HG02943 (cell line): ENCODE data around the gene RBM39.
A peak's percentile ranks its signal among the peaks of the same experiment; 100 is the strongest.
"Not testable (repeated sequence)": the region's sequence is repeated elsewhere in the genome, so short reads cannot be mapped to it uniquely, and the experiment has no call there.

ENCODE experiments used
- ATAC-seq: cut with Tn5 transposase; IDR thresholded peaks from one replicate; pipeline ENCODE4 v1.9.1; 2021; ENCODE audit warnings: mild to moderate bottlenecking, low read depth, moderate library complexity; ENCODE audit not compliant: unreplicated experiment

RBM39 gene

DNA sequence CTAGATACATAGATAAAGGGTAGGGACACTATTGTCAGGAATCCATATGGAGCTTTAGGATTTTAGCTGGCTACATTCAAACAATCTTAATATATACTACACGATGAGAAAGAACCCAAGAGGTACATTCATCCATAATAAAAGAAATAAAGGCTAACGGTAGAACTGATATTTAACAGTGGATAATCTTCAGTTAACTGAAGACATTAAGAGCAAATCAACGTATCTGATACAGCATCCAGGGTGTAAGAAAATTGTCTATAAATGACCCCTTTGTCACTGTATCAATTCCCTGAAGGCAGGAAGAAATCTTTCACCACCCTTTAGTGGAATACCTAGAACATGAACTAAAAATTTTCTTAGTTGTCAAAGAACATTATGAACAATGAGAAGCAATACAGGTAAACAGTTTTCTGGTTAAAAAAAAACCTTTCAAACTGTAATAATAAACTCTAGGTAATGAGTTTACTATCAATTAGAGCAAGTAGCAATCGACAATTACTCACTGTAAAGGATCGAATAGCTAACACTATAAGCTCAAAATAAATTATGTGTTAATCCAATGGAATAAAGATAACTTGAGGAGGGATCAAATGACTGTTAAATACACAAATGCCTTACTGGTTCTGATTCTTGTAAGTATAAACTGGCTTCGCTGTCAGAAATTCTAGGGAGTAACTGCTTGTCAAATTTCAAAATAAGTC lies 31.0 kb downstream of the RBM39 start:
- ATAC-seq = no peak

DNA sequence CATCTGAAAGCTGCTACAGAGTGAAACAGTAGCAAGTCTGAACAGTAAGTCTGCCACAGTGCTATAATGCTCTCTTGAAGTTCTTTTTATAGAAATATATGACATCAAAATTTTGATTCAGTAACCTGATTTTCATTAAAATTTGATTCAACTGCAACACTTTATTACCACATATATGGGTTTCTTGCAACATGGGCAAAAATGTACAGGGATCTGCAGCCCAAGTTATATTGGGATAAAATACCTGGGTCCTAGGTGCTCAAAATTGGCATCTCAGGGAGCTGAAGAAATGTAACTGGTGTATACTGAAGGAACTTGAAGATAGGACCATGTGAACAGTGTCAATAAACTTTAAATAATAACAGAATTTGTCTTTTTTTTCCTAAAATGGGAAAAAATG lies 32.0 kb downstream of the RBM39 start:
- ATAC-seq = no peak

- no peak for ATAC-seq
Observed at GRCh38 chr20:35709259-35709658, 32.8 kb downstream of the RBM39 start.

- no peak for ATAC-seq
Observed at GRCh38 chr20:35708502-35708901, 33.6 kb downstream of the RBM39 start.

DNA sequence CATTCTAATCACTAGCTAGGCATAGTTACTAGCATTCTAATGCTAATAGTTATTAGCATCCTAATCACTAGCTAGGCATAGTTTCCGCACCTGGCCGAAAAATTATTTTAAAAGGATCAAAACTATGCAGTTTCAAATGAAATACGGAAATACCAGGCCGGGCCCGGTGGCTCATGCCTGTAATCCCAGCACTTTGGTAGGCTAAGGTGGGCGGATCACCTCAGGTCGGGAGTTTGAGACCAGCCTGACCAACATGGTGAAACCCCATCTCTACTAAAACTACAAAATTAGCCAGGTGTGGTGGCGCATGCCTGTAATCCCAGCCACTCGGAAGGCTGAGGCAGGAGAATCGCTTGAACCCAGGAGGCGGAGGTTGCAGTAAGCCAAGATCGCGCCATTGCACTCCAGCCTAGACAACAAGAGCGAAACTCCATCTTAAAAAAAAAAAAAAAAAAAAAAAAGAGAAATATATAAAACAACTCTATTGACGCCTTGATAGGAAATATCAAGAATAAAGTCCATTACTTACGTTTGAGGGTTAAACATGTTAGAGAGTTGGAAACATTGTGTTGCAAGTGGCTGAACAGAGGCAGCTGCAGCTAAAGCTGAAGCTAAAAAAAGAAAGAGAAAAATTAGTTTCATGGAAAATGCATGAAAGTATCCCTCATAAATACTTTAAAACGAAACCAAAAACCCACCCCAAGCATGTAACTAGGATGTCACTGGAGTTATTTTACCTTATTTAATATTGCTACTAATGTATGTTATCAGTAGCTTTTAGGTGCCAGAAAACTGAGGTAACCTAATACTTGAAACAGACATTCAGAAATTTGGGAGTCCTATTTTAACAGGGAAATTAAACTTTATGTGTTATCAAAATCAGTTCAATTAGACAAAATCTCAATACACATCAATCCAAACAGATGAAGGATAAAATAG lies 35.2 kb downstream of the RBM39 start:
- not testable (repeated sequence) for ATAC-seq

DNA sequence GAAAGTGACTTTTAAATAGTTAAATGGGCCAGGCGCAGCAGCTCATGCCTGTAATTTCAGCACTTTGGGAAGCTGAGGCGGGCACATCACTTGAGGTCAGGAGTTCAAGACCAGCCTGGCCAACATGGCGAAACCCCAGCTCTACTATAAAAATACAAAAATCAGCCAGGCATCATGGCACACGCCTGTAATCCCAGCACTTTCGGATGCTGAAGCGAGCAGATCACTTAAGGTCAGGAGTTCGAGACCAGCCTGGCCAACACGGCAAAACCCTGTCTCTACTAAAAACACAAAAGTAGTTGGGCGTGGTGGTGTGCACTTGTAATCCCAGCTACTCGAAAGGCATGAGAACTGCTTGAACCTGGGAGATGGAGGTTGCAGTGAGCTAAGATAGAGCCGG lies 36.2 kb downstream of the RBM39 start:
- not testable (repeated sequence) for ATAC-seq

DNA sequence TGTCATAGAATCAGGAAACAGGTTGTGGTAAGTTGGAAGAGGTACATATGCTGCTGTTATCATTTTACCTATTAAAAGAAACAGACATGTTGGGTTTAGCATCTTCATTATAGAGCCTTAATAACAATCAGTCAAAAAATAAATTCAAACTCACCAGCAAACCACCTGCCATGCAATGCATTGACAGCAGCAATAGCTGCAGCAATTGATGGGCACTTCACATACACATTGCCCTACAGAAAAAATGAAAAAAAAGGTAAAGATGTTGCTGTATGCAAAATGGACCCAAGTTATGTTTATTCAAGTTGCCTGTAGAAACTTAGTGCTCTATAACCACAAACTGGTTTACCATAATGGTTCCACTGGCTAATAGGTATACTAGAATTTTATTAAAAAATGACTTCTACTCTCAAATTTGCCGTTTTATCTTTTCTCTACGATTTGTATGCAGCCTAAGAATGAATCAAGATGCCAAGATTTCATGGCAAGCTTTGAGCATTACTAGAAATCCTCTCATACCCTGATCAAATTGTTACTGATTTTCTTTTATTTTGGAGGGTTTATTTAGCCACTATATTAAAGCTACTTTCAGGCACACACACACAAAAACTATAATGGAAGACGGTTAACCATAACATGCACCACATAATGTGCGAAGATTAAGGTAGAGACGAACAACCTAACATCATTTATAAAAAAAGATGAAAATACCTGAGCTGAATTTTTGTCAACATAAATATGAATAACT lies 37.4 kb downstream of the RBM39 start:
- no peak for ATAC-seq

DNA sequence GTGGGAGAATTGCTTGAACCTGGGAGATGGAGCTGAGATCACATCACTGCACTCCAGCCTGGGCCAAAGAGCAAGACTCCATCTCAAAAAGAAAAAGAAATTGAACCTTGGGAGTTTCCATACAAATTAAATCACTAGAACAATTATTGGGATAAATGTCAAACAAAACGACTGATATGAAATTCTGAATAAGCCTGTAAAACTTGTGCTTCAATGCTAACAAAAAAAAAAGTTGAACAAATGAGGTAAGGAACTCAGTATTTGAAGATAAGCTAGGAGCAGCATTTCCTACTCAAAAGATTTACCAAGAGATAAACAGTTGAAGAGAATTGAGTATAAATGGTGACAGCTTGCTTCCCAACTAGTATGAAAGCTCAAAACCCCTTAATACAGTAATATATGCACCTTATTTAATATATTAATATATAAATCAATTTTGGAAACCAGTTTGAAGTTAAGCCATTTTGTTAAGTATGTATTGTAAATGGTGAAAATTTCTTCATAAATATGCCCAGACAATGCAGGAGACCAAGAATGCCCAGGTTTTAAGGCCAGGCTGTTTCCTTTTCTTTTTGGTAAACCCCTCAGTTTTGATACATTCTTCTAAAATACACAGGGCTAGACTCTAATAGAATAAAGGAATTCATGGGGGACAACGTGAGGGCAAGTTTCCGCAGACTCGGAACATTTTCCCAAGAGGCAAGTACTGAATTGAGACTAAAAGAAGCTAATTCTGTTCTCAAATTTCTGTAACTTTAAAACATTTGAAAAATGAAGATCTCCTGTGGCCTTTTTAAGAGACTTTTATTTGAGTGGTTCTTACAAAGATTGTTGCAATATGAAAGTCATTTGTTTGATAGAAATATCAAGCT lies 39.0 kb downstream of the RBM39 start:
- ATAC-seq = no peak

GRCh38 chr20:35702051-35702823 lies 39.8 kb downstream of the RBM39 start:
- ATAC-seq = no peak

GRCh38 chr20:35700625-35701148 lies 41.4 kb downstream of the RBM39 start:
- ATAC-seq = no peak

- ATAC-seq = no peak
Observed at GRCh38 chr20:35699957-35700624, 42.0 kb downstream of the RBM39 start.

DNA sequence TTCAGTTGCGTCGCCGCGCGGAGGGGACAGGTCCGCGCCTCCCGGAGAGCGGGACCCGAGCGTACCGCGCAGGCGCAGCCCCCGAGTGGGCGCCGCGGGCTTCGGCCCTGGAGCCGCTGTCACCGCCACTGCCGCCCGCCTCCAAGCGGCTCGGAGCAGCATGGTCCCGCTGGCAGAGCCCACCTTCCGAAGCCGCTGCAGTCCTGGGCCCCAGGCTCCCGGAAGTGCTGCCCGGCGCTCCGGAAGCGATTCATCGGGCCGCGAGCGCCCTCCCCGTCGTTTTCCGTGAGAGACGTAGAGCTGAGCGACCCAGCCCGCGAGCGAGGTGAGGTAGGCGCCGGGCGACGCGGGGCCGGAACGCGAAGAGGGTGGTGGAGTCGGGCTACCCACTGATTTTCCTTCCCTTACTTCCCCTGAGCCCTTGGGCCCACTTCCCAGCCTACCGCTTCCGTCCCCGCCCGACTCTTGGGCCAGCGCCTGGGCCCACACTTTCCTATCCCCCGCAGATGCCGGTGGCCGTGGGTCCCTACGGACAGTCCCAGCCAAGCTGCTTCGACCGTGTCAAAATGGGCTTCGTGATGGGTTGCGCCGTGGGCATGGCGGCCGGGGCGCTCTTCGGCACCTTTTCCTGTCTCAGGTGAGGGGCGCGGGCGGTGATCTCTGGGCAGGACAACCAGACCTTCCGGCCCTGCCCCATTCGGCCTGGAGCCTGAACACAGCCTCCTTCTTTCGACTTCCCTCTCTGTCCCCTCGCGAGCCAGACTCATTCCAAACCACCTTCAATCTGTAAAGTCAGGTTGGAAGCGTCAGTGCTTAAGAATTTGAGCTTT lies 42.7 kb downstream of the RBM39 start, which contains the start of the genes NFS1 and ROMO1:
Gene NFS1 (minus strand): TSS at position 226 of the 830 bp plus-strand sequence. CDS start 64 bp downstream, at position 162.
Gene ROMO1 (plus strand): TSS at position 279 of the 830 bp plus-strand sequence. CDS start 228 bp downstream, at position 507.
- peak; percentile 62 for ATAC-seq

DNA sequence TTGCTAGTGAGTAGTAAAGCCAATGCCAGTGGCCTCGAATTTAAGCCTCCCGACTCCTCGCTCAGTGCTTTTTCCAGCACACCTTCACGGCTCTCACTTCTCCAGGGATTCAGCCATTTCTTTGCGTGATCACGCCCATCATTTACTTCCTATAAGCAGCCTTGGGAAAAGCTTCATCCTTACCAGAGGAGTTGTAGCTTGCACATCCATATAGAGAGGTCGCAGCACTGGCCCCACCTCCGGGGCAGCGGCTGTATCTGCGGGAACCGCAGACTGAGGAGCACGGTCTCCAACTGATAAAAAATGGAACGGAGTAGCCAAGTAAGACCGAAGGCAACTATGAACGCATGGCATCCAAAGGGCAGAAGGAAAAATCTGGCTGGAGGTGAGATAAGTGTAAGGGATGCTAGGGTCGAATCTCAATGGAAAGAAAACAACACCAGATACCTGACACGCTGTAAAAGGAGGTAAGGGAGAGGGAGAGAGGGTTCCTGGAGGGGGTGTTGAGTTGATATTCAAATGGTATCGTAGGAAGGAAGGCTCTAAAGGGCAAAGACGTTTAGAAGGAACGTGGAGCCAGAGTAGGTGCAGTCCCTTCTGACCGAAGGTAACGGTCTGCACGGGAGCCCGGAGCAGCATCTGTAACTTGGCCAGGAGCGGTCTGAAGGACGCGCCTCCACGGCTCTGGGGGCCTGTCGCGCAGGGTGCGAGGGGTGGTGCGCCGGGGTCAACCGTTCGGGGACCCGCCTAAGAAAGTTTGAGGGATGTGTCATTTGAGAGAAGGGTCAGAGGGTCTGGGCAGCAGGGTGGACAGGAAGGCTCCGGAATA lies 43.5 kb downstream of the RBM39 start:
- peak; percentile 22 for ATAC-seq

GRCh38 chr20:35697696-35698297 lies 44.3 kb downstream of the RBM39 start:
- no peak for ATAC-seq

- no peak for ATAC-seq
Observed at GRCh38 chr20:35695978-35696377, 46.1 kb downstream of the RBM39 start.

DNA sequence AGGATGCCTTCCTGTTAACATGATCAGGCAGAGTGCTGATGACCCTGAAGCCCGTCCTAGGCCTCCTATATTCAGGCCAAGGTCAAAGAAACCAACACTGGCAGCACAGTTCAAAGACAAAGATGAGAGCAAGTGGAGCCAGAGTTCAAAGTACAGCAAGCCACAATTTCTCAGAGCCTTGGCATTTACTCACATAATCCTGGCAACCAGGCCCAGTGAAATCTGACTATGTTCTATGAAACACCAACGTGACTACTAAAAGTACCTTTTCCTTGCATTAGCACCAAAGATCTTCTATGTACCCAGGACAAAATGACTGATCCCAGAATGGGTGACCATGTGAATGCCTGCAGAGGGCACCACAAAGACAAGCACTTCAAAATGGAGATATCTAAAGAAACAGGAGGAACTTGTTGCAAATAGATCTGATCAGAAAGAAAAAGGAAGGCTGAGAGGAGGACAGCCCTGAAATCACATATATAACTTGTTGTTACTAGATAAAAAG lies 46.8 kb downstream of the RBM39 start:
- ATAC-seq = no peak
